Thymus (tissue), 11 donors: ENCODE data around the gene PFN3. TPM values are rescaled to one million over a fixed set of nuclear protein-coding genes. Genes with fewer than 3 reads are reported as not detected.
"Not testable (repeated sequence)": the region's sequence is repeated elsewhere in the genome, so short reads cannot be mapped to it uniquely, and the experiment has no call there.

Source experiments
- DNase-seq, 9 donors: peaks; one replicate each; pipeline ENCODE4 v3.0.0-alpha.2; 2013; ENCODE audit warnings: low spot score in 9 of 9, low read depth in 6 of 9, missing footprints in 1 of 9
- H3K27ac ChIP-seq, 2 donors: one replicate each; pipeline ENCODE4 v1.5.1; 2013; ENCODE audit warnings: control low read depth in 1 of 2, low read depth in 1 of 2, low read length in 1 of 2, mild to moderate bottlenecking in 1 of 2, moderate library complexity in 1 of 2
- H3K27me3 ChIP-seq, 2 donors: one replicate each; pipeline ENCODE4 v1.5.1; 2013; ENCODE audit warnings: low read length in 1 of 2; ENCODE audit not compliant: control insufficient read depth in 2 of 2, insufficient read depth in 1 of 2
- H3K36me3 ChIP-seq, 2 donors: one replicate each; pipeline ENCODE4 v1.5.1; 2013; ENCODE audit warnings: low read length in 1 of 2, mild to moderate bottlenecking in 1 of 2, moderate library complexity in 1 of 2; ENCODE audit not compliant: control insufficient read depth in 2 of 2, insufficient read depth in 2 of 2
- H3K4me1 ChIP-seq, 2 donors: one replicate each; pipeline ENCODE4 v1.5.1; 2013; ENCODE audit warnings: low read length in 2 of 2; ENCODE audit not compliant: control insufficient read depth in 2 of 2, insufficient read depth in 2 of 2
- H3K4me3 ChIP-seq, 2 donors: one replicate each; pipeline ENCODE4 v1.5.1; 2013; ENCODE audit warnings: low read length in 2 of 2, control low read depth in 1 of 2, mild to moderate bottlenecking in 1 of 2
- H3K9me3 ChIP-seq, 2 donors: one replicate each; pipeline ENCODE4 v1.5.1; 2013; ENCODE audit warnings: low read length in 1 of 2, mild to moderate bottlenecking in 1 of 2; ENCODE audit not compliant: control insufficient read depth in 2 of 2, insufficient read depth in 1 of 2
- whole genome bisulfite sequencing: extraction: QIAGEN DNeasy Blood & Tissue Kit; methylation state at CpG from one replicate; pipeline ENCODE4 v1.1.7; 2013; 5-methylcytosine and 5-hydroxymethylcytosine counted together
- polyA plus RNA-seq: library from polyadenylated mRNA; stranded (reverse); fragments of 200-250 nt; gene quantifications from one replicate; pipeline ENCODE4 v1.2.3, GENCODE V29; 2013
- total RNA-seq: library from RNA; stranded (reverse); fragments of 120-200 nt; gene quantifications from one replicate; pipeline ENCODE4 v1.2.4, GENCODE V29; 2013
- donor health status: healthy.

PFN3 gene
- total and polyA plus RNA-seq, 2 donors = not detected

DNA sequence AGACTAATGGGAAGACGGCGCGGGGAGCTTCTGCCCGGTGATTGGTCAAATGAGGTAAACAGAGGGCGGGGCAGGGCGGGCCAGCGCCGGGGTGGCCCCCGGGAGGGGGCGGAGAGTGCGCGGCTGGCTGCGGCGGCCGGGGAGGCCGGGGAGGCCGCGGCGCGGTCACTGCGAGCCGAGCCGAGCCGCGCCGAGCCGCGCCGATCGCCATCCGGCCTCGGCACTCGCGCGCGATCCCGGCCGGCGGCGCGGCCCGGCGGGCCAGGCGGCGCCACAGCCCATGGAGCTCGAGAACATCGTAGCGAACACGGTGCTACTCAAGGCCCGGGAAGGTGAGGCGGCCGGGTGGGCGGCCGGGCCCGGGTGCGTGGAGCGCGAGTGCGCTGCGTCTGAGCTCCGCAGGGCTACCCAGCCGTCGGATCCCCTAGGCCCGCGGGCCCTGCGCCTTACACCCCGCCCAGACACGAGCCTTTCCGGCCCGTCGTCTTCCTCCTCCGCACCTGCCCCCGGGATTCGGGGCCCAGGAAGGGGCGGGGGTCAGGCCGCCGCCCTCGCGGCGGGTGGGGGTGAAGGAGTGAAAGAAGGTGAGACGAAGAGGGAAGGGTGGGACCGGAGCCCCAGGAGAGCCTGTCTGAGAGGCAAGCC, 26.2 kb upstream of the PFN3 start, which contains the start of gene GRK6:
Gene GRK6, plus strand, starts transcription at position 111 of the 645 bp plus-strand sequence. Its CDS starts 170 bp downstream, at position 281.
- H3K4me1 ChIP-seq = peaks cover 47 to 59% of the 10 kb centered on the region in 2 donors
- DNase-seq = peak in 4 of 9 donors; percentile 69 to 88 (median 76)

DNA sequence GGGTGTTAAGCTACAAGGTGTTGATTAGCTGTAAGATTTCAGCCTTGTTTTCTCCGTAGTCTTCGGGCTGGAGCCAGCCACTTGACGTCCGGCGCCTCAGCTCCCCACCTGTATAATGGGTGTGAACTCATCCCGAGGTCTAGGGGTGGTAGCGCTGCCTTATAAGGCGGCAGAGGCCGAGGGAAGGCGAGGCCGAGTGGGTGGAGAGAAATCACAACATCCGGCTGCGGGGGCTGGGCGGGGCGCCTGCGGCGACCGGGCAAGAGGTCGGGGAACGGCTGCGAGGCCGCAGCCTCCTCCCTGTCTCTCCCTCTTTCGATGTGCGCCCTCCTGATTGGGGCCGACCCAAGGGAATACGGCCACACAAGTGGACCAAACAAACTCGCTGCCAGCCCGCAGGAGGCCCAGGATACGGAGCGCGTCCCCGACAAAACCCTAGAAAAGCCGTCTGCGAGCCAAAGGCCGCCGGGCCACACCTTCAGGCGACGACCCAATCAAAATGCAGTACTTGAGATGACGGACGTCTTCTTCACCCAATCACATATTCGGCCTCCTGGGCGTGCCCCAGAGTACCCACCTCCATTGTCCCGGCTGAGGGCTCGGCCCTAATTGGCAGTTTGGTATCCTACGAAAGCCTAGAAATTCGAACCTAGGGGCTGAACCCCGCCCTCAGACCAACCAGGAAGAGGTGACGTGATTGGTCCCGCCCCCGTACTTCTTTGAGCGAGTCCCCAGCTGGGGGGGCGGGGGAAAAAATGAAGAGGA, 25.5 kb upstream of the PFN3 start:
- under 1% methylated on average over 52 of the region's 52 CpGs for WGBS
- no peaks in the 10 kb centered on the region for H3K27me3 ChIP-seq
- peak; percentile 100 for DNase-seq
- no peaks in the 10 kb centered on the region for H3K9me3 ChIP-seq
- peaks cover under 1 to 22% of the 10 kb centered on the region in 2 donors for H3K36me3 ChIP-seq
- H3K4me3 ChIP-seq = peak overlapping the region; percentile 69 to 90
- H3K27ac ChIP-seq = peak overlapping the region; percentile 96 to 98
- peaks cover 40 to 52% of the 10 kb centered on the region in 2 donors for H3K4me1 ChIP-seq

More for the DNA sequence above, 26.2 kb upstream of the PFN3 start, which contains the start of gene GRK6:
- Histone ChIP-seq H3K4me3 (peak within 1 kb of the TSS; percentile 74 to 90), H3K27me3 (no peaks in the 10 kb centered on the region), H3K9me3 (no peaks in the 10 kb centered on the region), H3K36me3 (peaks cover 5 to 29% of the 10 kb centered on the region in 2 donors), H3K27ac (peak within 1 kb of the TSS; percentile 98)
- under 1% methylated on average over 82 of the region's 82 CpGs for WGBS

DNA sequence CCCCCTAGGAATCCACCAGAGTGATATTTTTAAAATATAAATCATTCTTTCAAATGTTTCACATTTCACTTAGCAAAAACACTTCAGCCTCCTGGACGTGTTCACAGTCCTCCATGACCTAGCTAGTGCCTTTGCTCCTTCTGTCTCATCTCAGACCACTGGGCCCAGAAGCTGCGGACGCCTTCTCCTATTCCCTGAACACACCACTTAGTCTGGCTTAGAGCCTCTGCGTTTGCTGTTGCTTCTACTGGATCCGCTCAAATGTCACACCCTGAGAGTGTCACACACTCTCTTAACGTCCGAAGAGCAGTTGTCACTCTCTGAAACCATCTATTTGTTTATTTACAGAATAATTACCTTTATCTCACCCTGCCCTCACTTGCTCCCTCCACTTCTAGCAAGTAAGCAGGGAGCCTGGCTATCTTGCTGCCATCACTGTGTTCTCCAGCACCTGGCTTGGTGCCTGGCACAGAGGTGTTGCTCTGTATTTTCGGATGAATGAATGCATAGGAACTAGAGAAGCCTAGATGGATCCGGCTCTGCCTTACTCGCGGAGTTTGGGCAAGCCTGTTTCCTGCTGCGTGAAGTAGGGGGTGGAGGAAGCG, 24.8 kb upstream of the PFN3 start:
- H3K4me1 ChIP-seq = peaks cover 33 to 45% of the 10 kb centered on the region in 2 donors
- peaks cover 0 to 15% of the 10 kb centered on the region in 2 donors for H3K36me3 ChIP-seq
- 54% methylated on average over 13 of the region's 13 CpGs for whole genome bisulfite sequencing
- H3K27ac ChIP-seq = peak overlapping the region; percentile 96 to 98
- H3K27me3 ChIP-seq = no peaks in the 10 kb centered on the region
- H3K4me3 ChIP-seq = peak overlapping the region; percentile 60 to 69
- no peak for DNase-seq
- H3K9me3 ChIP-seq = no peaks in the 10 kb centered on the region

DNA sequence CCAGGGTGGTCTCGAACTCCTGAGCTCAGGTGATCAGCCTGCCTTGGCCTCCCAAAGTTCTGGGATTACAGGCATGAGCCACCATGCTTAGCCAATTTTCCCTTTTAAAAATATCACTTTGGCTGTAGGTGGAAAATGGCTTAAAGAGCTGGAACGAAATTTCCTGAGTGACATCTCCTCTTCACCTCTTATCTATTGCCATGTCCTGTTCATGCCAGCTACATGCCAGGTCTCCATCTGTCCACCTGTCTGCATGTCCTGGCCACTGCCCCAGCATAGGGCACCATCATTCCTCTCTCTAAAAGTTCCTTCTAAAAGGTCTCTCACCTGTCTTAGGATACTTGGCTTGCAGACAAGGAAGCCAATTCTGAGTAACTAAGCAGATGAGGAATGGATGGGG, 23.2 kb upstream of the PFN3 start:
- DNase-seq = no peak
- Histone ChIP-seq H3K9me3 (no peaks in the 10 kb centered on the region), H3K27ac (no peak overlapping the region), H3K27me3 (no peaks in the 10 kb centered on the region), H3K4me3 (no peak overlapping the region), H3K4me1 (peaks cover 17 to 29% of the 10 kb centered on the region in 2 donors), H3K36me3 (peaks cover 0 to 6% of the 10 kb centered on the region in 2 donors)
- WGBS = 95% methylated on average over 2 of the region's 2 CpGs

DNA sequence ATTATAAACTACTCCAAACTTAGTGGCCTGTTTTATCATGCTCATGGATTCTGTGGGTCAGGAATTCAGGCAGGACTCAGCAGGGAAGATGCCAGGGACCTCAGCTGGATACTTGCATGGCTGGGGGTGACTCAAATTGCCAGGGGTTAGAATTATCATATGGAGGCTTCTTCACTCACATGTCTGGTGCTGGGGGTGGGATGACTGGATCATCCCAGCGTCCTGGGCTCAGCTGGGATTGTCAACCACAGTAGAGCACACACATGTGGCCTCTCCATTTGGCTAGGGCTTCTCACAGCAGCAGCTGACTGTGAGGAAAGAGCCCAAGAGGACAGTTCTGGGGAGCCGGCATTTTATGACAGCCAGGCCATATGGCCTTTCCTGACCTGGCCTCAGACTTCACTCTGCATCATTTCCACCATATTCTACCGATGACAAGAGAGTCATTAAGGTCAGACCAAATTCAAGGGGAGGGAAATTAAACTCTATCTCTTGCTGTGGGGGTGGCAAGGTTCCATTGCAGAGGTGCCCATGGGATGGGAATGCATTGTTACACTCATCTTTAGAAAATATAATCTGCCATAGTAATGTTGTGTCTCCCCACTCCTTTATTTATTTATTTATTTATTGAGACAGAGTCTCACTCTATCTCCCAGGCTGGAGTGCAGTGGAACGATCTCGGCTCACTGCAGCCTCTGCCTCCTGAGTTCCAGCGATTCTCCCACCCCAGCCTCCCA, 20.8 kb upstream of the PFN3 start:
- 96% methylated on average over 6 of the region's 6 CpGs for WGBS
- no peaks in the 10 kb centered on the region for H3K27me3 ChIP-seq

DNA sequence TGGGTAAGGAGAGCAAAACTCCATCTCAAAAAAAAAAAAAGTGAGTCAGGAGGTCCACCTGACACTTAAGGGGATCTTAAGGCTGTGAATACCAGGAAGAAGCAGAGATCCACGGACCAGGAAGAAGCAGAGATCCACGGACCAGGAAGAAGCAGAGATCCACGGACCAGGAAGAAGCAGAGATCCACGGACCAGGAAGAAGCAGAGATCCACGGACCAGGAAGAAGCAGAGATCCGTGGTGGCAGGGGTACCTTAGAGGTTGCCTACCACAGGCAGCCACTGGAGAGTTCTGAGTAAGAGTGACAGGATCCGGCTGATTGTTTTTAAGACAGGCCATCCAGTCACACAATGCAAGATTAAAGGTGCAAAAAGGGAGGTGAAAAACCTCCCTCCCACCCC, 20.0 kb upstream of the PFN3 start:
- H3K4me1 ChIP-seq, H3K4me3 ChIP-seq, H3K27me3 ChIP-seq, H3K36me3 ChIP-seq, DNase-seq, H3K27ac ChIP-seq, H3K9me3 ChIP-seq: not testable (repeated sequence)
- WGBS = 95% methylated on average over 7 of the region's 7 CpGs

More for the DNA sequence above, 20.8 kb upstream of the PFN3 start:
- DNase-seq = no peak
- H3K27ac ChIP-seq = no peak overlapping the region
- peaks cover 7 to 15% of the 10 kb centered on the region in 2 donors for H3K4me1 ChIP-seq
- no peaks in the 10 kb centered on the region for H3K9me3 ChIP-seq
- no peak overlapping the region for H3K4me3 ChIP-seq
- no peaks in the 10 kb centered on the region for H3K36me3 ChIP-seq

DNA sequence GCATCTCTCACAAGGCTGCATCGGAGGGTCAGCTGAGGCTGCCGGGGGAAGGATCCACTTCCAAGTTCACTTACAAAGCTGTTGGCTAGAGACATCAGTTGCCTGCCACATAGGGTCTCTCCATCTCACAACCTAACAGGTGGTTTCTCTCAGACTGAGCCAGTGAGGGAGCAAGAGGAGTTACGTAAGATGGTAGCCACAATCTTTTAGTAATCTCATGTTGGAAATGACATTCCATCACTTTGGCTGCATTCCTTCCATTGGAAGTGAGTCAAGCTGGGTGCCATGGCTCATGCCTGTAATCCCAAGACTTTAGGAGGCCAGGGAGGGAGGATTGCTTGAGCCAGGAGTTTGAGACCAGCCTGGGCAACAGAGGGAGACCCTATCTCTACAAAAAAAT, 18.6 kb upstream of the PFN3 start:
- WGBS = over 99% methylated on average over 3 of the region's 3 CpGs
- Histone ChIP-seq H3K36me3 (no peaks in the 10 kb centered on the region), H3K4me3 (no peak overlapping the region), H3K27ac (no peak overlapping the region), H3K27me3 (no peaks in the 10 kb centered on the region), H3K9me3 (no peaks in the 10 kb centered on the region), H3K4me1 (peaks cover 0 to 11% of the 10 kb centered on the region in 2 donors)
- no peak for DNase-seq

DNA sequence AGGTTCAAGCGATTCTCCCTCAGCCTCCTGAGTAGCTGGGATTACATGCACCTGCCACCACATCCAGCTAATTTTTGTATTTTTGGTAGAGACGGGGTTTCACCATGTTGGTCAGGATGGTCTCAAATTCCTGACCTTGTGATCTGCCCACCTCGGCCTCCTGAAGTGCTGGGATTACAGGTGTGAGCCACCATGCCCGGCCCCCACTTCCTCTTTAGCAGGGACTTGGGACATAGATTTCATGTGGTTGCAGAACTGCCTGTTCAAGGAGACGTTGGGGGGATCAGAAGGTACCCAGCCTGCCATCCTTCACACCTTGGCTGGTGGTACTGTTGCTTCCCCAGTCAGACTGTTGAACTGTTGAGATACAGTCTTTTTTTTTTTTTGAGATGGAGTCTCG, 16.6 kb upstream of the PFN3 start:
- 68% methylated on average over 6 of the region's 6 CpGs for WGBS
- peaks cover 5 to 24% of the 10 kb centered on the region in 2 donors for H3K4me1 ChIP-seq
- H3K27ac ChIP-seq, H3K9me3 ChIP-seq, DNase-seq, H3K4me3 ChIP-seq, H3K27me3 ChIP-seq, H3K36me3 ChIP-seq: not testable (repeated sequence)
